OCI-LY7 (cell line): ENCODE data around the gene CFL2.

Source experiments
- CTCF ChIP-seq: fragments of 200-600 bp; sonication (generic); conservative IDR thresholded peaks from 2 replicates; pipeline ENCODE4 v1.5.1; 2014; ENCODE audit warnings: mild to moderate bottlenecking, antibody characterized with exemption, low read length, moderate library complexity, mixed read lengths
- EZH2phosphoT487 ChIP-seq: fragments of 200-600 bp; sonication (generic); IDR thresholded peaks from 2 replicates; pipeline ENCODE4 v1.6.1; 2018; ENCODE audit warnings: low read depth, borderline replicate concordance, mild to moderate bottlenecking, mixed run types, antibody characterized with exemption, low read length, moderate library complexity, mixed read lengths

- TF ChIP-seq EZH2phosphoT487, result no peak
- TF ChIP-seq CTCF, result no peak
These were observed 29.8 kb downstream of the CFL2 start for GRCh38 chr14:34684578-34684977.
